ENCODE data around the gene RBM38. TPM values are rescaled to one million over a fixed set of nuclear protein-coding genes. Genes with fewer than 3 reads are reported as not detected.

The RBM38 gene
- total and polyA plus RNA-seq, 9 of the 15 experiments (the other 6 are each of a cell fraction or from before 2014, with no cell fraction given): 0.28 to 82.4 (median 33.2) TPM

DNA sequence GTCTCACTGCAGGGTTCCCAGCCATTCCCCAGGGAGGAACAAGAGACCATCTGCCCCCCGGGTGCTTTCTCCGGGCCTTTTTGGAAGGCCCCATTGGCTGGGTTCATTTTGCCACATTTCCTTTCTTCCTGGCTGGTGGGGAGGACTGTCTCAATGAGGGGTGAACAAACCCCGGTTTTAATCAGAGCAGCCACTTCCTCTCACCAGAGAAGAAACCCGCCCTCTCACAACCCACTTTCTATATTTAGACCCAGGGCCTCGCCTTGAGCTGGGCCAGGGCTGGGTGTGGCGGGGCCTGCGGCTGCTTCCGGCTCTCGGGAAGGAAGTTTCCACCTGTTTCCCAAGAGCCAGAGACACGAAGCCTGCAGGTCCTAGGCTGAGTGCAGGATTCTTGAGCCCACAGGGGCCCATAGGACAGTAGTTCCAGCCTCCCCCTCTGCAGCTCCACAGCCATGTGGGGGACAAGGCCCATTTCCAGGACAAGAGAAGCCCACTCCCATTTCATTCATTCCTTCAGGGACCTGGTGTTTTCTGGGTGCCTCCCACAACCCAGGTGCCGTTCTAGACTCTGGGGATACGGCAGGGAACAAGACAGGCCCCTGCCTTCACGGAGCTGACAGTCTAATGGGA is 41.8 kb downstream of the RBM38 start (continued):
- TF ChIP-seq, protein P1, sequence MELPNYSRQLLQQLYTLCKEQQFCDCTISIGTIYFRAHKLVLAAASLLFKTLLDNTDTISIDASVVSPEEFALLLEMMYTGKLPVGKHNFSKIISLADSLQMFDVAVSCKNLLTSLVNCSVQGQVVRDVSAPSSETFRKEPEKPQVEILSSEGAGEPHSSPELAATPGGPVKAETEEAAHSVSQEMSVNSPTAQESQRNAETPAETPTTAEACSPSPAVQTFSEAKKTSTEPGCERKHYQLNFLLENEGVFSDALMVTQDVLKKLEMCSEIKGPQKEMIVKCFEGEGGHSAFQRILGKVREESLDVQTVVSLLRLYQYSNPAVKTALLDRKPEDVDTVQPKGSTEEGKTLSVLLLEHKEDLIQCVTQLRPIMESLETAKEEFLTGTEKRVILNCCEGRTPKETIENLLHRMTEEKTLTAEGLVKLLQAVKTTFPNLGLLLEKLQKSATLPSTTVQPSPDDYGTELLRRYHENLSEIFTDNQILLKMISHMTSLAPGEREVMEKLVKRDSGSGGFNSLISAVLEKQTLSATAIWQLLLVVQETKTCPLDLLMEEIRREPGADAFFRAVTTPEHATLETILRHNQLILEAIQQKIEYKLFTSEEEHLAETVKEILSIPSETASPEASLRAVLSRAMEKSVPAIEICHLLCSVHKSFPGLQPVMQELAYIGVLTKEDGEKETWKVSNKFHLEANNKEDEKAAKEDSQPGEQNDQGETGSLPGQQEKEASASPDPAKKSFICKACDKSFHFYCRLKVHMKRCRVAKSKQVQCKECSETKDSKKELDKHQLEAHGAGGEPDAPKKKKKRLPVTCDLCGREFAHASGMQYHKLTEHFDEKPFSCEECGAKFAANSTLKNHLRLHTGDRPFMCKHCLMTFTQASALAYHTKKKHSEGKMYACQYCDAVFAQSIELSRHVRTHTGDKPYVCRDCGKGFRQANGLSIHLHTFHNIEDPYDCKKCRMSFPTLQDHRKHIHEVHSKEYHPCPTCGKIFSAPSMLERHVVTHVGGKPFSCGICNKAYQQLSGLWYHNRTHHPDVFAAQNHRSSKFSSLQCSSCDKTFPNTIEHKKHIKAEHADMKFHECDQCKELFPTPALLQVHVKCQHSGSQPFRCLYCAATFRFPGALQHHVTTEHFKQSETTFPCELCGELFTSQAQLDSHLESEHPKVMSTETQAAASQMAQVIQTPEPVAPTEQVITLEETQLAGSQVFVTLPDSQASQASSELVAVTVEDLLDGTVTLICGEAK (IDR thresholded peaks at IDR 0.05): peak; percentile 52; the same call in 1 of the 2 replicates
- TF ChIP-seq, protein P1 (CRISPR knock-in tag; IDR thresholded peaks at IDR 0.05): no peak
- TF ChIP-seq MYC (IDR thresholded peaks at IDR 0.05; ENCODE audit: low read depth, low read length): peak; percentile 52; the same call in 1 of the 2 replicates
- TF ChIP-seq MYC (CRISPR knock-in tag; IDR thresholded peaks at IDR 0.05; ENCODE audit: borderline replicate concordance, low read depth): no peak
- no peak for TF ChIP-seq SRSF7 (optimal IDR thresholded peaks at IDR 0.05; ENCODE audit: low read depth, low read length)
- no peak for TF ChIP-seq RBM34 (IDR thresholded peaks at IDR 0.05; ENCODE audit: borderline replicate concordance, insufficient read depth, low read length)
- TF ChIP-seq ETV1 (tag; conservative IDR thresholded peaks at IDR 0.05; ENCODE audit: low read depth): peak; percentile 71
- TF ChIP-seq STAT5B (CRISPR knock-in tag; IDR thresholded peaks at IDR 0.05): no peak
- TF ChIP-seq ZNF212 (CRISPR knock-in tag; IDR thresholded peaks at IDR 0.05): no peak
- TF ChIP-seq ZMIZ1 (IDR thresholded peaks at IDR 0.05; ENCODE audit: low read depth in 2 of 2, low read length in 2 of 2): 0 out of 4 replicates have a peak, but pooled peaks of 1 of the 2 experiments have one; percentile 37
- TF ChIP-seq NFYB (IDR thresholded peaks at IDR 0.05; ENCODE audit: extremely low read depth, insufficient read length): no peak
- TF ChIP-seq, protein P2, sequence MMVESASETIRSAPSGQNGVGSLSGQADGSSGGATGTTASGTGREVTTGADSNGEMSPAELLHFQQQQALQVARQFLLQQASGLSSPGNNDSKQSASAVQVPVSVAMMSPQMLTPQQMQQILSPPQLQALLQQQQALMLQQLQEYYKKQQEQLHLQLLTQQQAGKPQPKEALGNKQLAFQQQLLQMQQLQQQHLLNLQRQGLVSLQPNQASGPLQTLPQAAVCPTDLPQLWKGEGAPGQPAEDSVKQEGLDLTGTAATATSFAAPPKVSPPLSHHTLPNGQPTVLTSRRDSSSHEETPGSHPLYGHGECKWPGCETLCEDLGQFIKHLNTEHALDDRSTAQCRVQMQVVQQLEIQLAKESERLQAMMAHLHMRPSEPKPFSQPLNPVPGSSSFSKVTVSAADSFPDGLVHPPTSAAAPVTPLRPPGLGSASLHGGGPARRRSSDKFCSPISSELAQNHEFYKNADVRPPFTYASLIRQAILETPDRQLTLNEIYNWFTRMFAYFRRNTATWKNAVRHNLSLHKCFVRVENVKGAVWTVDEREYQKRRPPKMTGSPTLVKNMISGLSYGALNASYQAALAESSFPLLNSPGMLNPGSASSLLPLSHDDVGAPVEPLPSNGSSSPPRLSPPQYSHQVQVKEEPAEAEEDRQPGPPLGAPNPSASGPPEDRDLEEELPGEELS (CRISPR knock-in tag; IDR thresholded peaks at IDR 0.05; ENCODE audit: borderline replicate concordance): peak; percentile 60; the same call in 1 of the 2 replicates
